ENCODE measurements around the gene GLRA2.
A peak's percentile ranks its signal among the peaks of the same experiment; 100 is the strongest.

The GLRA2 gene

GRCh38 chrX:14618177-14618965, 89.0 kb downstream of the GLRA2 start:
- DNase-seq = no peak
- Histone ChIP-seq H4K8ac (ENCODE audit: low read depth, low read length) (no peak overlapping the region), H3K36me3 (ENCODE audit: control insufficient read depth, insufficient read depth, low read length) (no peaks in the 10 kb centered on the region), H3K27me3 (ENCODE audit: insufficient read depth, low read length, poor library complexity) (no peaks in the 10 kb centered on the region), H3K4ac (ENCODE audit: low read depth, low read length) (no peak overlapping the region), H3K4me2 (ENCODE audit: low read length) (no peak overlapping the region), H3K79me2 (ENCODE audit: control insufficient read depth, insufficient read depth, low read length) (no peaks in the 10 kb centered on the region), H3K56ac (ENCODE audit: low read length) (no peak overlapping the region), H3K4me1 (ENCODE audit: control insufficient read depth, low read depth, low read length) (no peaks in the 10 kb centered on the region), H2BK120ac (ENCODE audit: low read depth, low read length) (no peak overlapping the region), H3K27ac (ENCODE audit: low read depth, low read length) (no peak overlapping the region), H3K9ac (ENCODE audit: low read length) (no peak overlapping the region), H3K4me3 (ENCODE audit: low read length) (no peak overlapping the region), H3K79me1 (ENCODE audit: low read length) (no peaks in the 10 kb centered on the region), H2AK5ac (ENCODE audit: low read length) (no peak overlapping the region), H3K23ac (ENCODE audit: low read length) (no peak overlapping the region), H2BK15ac (replicated peaks; ENCODE audit: low read depth) (no peak overlapping the region), H2BK5ac (ENCODE audit: low read length) (no peak overlapping the region), H3K18ac (ENCODE audit: low read length) (no peak overlapping the region), H4K5ac (ENCODE audit: low read length) (no peak overlapping the region)
- no CpG with 5 or more reads among the region's 5 CpGs for WGBS (ENCODE audit: extremely low coverage, insufficient coverage, low lambda C conversion rate)

- Histone ChIP-seq H3K18ac (ENCODE audit: low read length) (no peak overlapping the region), H3K23ac (ENCODE audit: low read length) (no peak overlapping the region), H3K9ac (ENCODE audit: low read length) (no peak overlapping the region), H2BK15ac (replicated peaks; ENCODE audit: low read depth) (no peak overlapping the region), H3K4me3 (ENCODE audit: low read length) (no peak overlapping the region), H3K4ac (ENCODE audit: low read depth, low read length) (no peak overlapping the region), H3K36me3 (ENCODE audit: control insufficient read depth, insufficient read depth, low read length) (no peaks in the 10 kb centered on the region), H4K5ac (ENCODE audit: low read length) (no peak overlapping the region), H4K8ac (ENCODE audit: low read depth, low read length) (no peak overlapping the region), H2BK120ac (ENCODE audit: low read depth, low read length) (no peak overlapping the region), H3K4me2 (ENCODE audit: low read length) (no peak overlapping the region), H3K27ac (ENCODE audit: low read depth, low read length) (no peak overlapping the region), H3K56ac (ENCODE audit: low read length) (no peak overlapping the region), H2BK5ac (ENCODE audit: low read length) (no peak overlapping the region), H3K79me1 (ENCODE audit: low read length) (no peaks in the 10 kb centered on the region), H3K27me3 (ENCODE audit: insufficient read depth, low read length, poor library complexity) (no peaks in the 10 kb centered on the region), H3K4me1 (ENCODE audit: control insufficient read depth, low read depth, low read length) (no peaks in the 10 kb centered on the region), H3K79me2 (ENCODE audit: control insufficient read depth, insufficient read depth, low read length) (no peaks in the 10 kb centered on the region), H2AK5ac (ENCODE audit: low read length) (no peak overlapping the region)
- DNase-seq = peak; percentile 1
- no CpG with 5 or more reads among the region's 3 CpGs for WGBS (ENCODE audit: extremely low coverage, insufficient coverage, low lambda C conversion rate)
These were observed 101.4 kb downstream of the GLRA2 start for GRCh38 chrX:14630733-14631132.

GRCh38 chrX:14641681-14642655, 112.6 kb downstream of the GLRA2 start:
- no CpG with 5 or more reads among the region's 4 CpGs for WGBS (ENCODE audit: extremely low coverage, insufficient coverage, low lambda C conversion rate)
- no peaks in the 10 kb centered on the region for H3K79me1 ChIP-seq (ENCODE audit: low read length)

GRCh38 chrX:14660970-14661369, 131.6 kb downstream of the GLRA2 start:
- Histone ChIP-seq H3K56ac (ENCODE audit: low read length) (no peak overlapping the region), H2BK15ac (replicated peaks; ENCODE audit: low read depth) (no peak overlapping the region), H3K18ac (ENCODE audit: low read length) (no peak overlapping the region), H3K79me2 (ENCODE audit: control insufficient read depth, insufficient read depth, low read length) (no peaks in the 10 kb centered on the region), H4K5ac (ENCODE audit: low read length) (no peak overlapping the region), H2BK120ac (ENCODE audit: low read depth, low read length) (no peak overlapping the region), H3K4ac (ENCODE audit: low read depth, low read length) (no peak overlapping the region), H2BK5ac (ENCODE audit: low read length) (no peak overlapping the region), H3K27me3 (ENCODE audit: insufficient read depth, low read length, poor library complexity) (no peaks in the 10 kb centered on the region), H3K4me1 (ENCODE audit: control insufficient read depth, low read depth, low read length) (no peaks in the 10 kb centered on the region), H4K8ac (ENCODE audit: low read depth, low read length) (no peak overlapping the region), H3K4me2 (ENCODE audit: low read length) (no peak overlapping the region), H3K79me1 (ENCODE audit: low read length) (no peaks in the 10 kb centered on the region), H3K9ac (ENCODE audit: low read length) (no peak overlapping the region), H3K4me3 (ENCODE audit: low read length) (no peak overlapping the region), H3K27ac (ENCODE audit: low read depth, low read length) (no peak overlapping the region), H2AK5ac (ENCODE audit: low read length) (no peak overlapping the region), H3K36me3 (ENCODE audit: control insufficient read depth, insufficient read depth, low read length) (no peaks in the 10 kb centered on the region), H3K23ac (ENCODE audit: low read length) (no peak overlapping the region)
- WGBS (ENCODE audit: extremely low coverage, insufficient coverage, low lambda C conversion rate) = no CpG with 5 or more reads among the region's 2 CpGs
- DNase-seq = no peak

More at GRCh38 chrX:14641681-14642655, 112.6 kb downstream of the GLRA2 start:
- Histone ChIP-seq H2BK5ac (ENCODE audit: low read length) (no peak overlapping the region), H3K18ac (ENCODE audit: low read length) (no peak overlapping the region), H3K56ac (ENCODE audit: low read length) (no peak overlapping the region), H3K9ac (ENCODE audit: low read length) (no peak overlapping the region), H3K4me2 (ENCODE audit: low read length) (no peak overlapping the region), H3K36me3 (ENCODE audit: control insufficient read depth, insufficient read depth, low read length) (no peaks in the 10 kb centered on the region), H3K4ac (ENCODE audit: low read depth, low read length) (no peak overlapping the region), H3K4me1 (ENCODE audit: control insufficient read depth, low read depth, low read length) (no peaks in the 10 kb centered on the region), H3K4me3 (ENCODE audit: low read length) (no peak overlapping the region), H2AK5ac (ENCODE audit: low read length) (no peak overlapping the region), H2BK120ac (ENCODE audit: low read depth, low read length) (no peak overlapping the region), H3K23ac (ENCODE audit: low read length) (no peak overlapping the region), H4K5ac (ENCODE audit: low read length) (no peak overlapping the region), H3K27ac (ENCODE audit: low read depth, low read length) (no peak overlapping the region), H2BK15ac (replicated peaks; ENCODE audit: low read depth) (no peak overlapping the region), H3K79me2 (ENCODE audit: control insufficient read depth, insufficient read depth, low read length) (no peaks in the 10 kb centered on the region), H4K8ac (ENCODE audit: low read depth, low read length) (no peak overlapping the region), H3K27me3 (ENCODE audit: insufficient read depth, low read length, poor library complexity) (no peaks in the 10 kb centered on the region)
- DNase-seq = no peak

- H3K27ac ChIP-seq (ENCODE audit: low read depth, low read length) = no peak overlapping the region
- no CpG with 5 or more reads among the region's 1 CpG for WGBS (ENCODE audit: extremely low coverage, insufficient coverage, low lambda C conversion rate)
These were observed 141.5 kb downstream of the GLRA2 start for GRCh38 chrX:14670819-14671218.

More at GRCh38 chrX:14670819-14671218, 141.5 kb downstream of the GLRA2 start:
- no peaks in the 10 kb centered on the region for H3K79me2 ChIP-seq (ENCODE audit: control insufficient read depth, insufficient read depth, low read length)
- no peak overlapping the region for H2AK5ac ChIP-seq (ENCODE audit: low read length)
- no peak overlapping the region for H3K4ac ChIP-seq (ENCODE audit: low read depth, low read length)
- H3K4me1 ChIP-seq (ENCODE audit: control insufficient read depth, low read depth, low read length) = no peaks in the 10 kb centered on the region
- H2BK15ac ChIP-seq (replicated peaks; ENCODE audit: low read depth) = no peak overlapping the region
- H2BK120ac ChIP-seq (ENCODE audit: low read depth, low read length) = no peak overlapping the region
- no peak overlapping the region for H4K8ac ChIP-seq (ENCODE audit: low read depth, low read length)
- H3K36me3 ChIP-seq (ENCODE audit: control insufficient read depth, insufficient read depth, low read length) = no peaks in the 10 kb centered on the region
- H3K27me3 ChIP-seq (ENCODE audit: insufficient read depth, low read length, poor library complexity) = no peaks in the 10 kb centered on the region
- H3K56ac ChIP-seq (ENCODE audit: low read length) = no peak overlapping the region
- no peak overlapping the region for H3K9ac ChIP-seq (ENCODE audit: low read length)
- no peak overlapping the region for H3K18ac ChIP-seq (ENCODE audit: low read length)
- DNase-seq = no peak
- H3K4me2 ChIP-seq (ENCODE audit: low read length) = no peak overlapping the region
- no peak overlapping the region for H3K23ac ChIP-seq (ENCODE audit: low read length)
- H4K5ac ChIP-seq (ENCODE audit: low read length) = no peak overlapping the region
- no peak overlapping the region for H3K4me3 ChIP-seq (ENCODE audit: low read length)
- H2BK5ac ChIP-seq (ENCODE audit: low read length) = no peak overlapping the region
- no peaks in the 10 kb centered on the region for H3K79me1 ChIP-seq (ENCODE audit: low read length)

All from mesendoderm (in vitro differentiated cells).